Mucosa of rectum (tissue), 2 donors: Measurements from ENCODE around the gene XG.
"Not testable (repeated sequence)": the region's sequence is repeated elsewhere in the genome, so short reads cannot be mapped to it uniquely, and the experiment has no call there.

Experiments
- H3K27ac ChIP-seq, 2 donors: one replicate each; pipeline ENCODE4 v1.7.0; 2013; ENCODE audit warnings: inconsistent platforms in 2 of 2, low read depth in 2 of 2, low read length in 2 of 2
- H3K27me3 ChIP-seq, 2 donors: one replicate each; pipeline ENCODE4 v1.7.0; 2013; ENCODE audit warnings: low read length in 2 of 2; ENCODE audit not compliant: control insufficient read depth in 2 of 2, insufficient read depth in 2 of 2
- H3K36me3 ChIP-seq, 2 donors: one replicate each; pipeline ENCODE4 v1.7.0; 2013; ENCODE audit warnings: low read length in 2 of 2; ENCODE audit not compliant: control insufficient read depth in 2 of 2, insufficient read depth in 2 of 2
- H3K4me1 ChIP-seq, 2 donors: one replicate each; pipeline ENCODE4 v1.7.0; 2013; ENCODE audit warnings: low read length in 2 of 2, mild to moderate bottlenecking in 1 of 2; ENCODE audit not compliant: control insufficient read depth in 2 of 2, insufficient read depth in 2 of 2
- H3K4me3 ChIP-seq, 2 donors: one replicate each; pipeline ENCODE4 v1.7.0; 2013; ENCODE audit warnings: low read length in 2 of 2
- H3K9ac ChIP-seq, 2 donors: one replicate each; pipeline ENCODE4 v1.7.0; 2013; ENCODE audit warnings: low read length in 2 of 2, low read depth in 1 of 2, mild to moderate bottlenecking in 1 of 2
- H3K9me3 ChIP-seq, 2 donors: one replicate each; pipeline ENCODE4 v1.7.0; 2013; ENCODE audit warnings: low read length in 2 of 2; ENCODE audit not compliant: control insufficient read depth in 2 of 2
- donor health status: healthy.
- donor health status: Normal muscosa, but diverticular disease.

XG gene

DNA sequence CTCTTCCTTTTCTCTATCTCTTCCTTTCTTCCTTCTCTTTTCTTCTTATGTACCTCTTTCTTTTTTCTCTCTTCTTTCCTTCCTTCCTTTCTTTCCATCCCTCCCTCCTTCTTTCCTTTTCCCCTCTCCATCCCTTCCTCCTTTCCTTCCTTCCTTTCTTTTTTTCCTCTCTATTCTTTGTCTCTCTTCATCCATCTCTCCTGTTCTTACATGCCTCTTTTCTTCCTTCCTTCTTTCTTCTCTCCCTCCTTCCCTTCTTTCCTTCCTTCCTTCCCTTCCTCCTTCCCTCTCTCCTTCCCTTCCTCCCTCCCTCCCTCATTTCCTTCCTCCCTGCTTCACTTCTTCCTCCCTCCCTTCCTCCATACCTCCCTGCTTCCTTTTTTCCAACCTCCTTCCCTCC lies 19.2 kb upstream of the XG start:
- H3K4me3 ChIP-seq, result no peak overlapping the region
- peaks cover 25 to 30% of the 10 kb centered on the region in 2 donors for H3K36me3 ChIP-seq
- H3K27ac ChIP-seq, result no peak overlapping the region
- no peaks in the 10 kb centered on the region for H3K4me1 ChIP-seq
- no peaks in the 10 kb centered on the region for H3K27me3 ChIP-seq
- H3K9ac ChIP-seq, result no peak overlapping the region
- no peaks in the 10 kb centered on the region for H3K9me3 ChIP-seq

DNA sequence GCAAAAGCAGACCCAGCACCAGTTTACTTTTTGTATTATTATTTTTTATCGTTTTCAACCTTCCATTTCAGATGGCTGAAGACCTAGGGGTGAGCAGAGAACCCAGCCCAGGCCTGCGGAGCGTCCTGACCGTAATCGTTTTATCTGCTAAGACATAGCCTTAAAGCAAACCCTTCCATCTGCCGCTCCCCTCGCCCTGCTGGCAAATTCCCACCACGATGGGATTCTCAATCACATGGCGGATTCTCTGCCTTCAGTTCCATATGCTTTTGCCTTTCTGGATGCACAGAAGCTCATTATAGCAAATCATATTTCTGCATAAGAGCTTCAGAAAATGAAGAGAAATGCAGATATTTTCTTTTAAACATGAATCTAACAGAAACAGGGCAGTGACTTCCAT lies 18.6 kb upstream of the XG start:
- Histone ChIP-seq H3K4me1 (no peaks in the 10 kb centered on the region), H3K27me3 (no peaks in the 10 kb centered on the region), H3K4me3 (no peak overlapping the region), H3K9ac (no peak overlapping the region), H3K9me3 (no peaks in the 10 kb centered on the region), H3K27ac (no peak overlapping the region), H3K36me3 (peaks cover 29 to 32% of the 10 kb centered on the region in 2 donors)

DNA sequence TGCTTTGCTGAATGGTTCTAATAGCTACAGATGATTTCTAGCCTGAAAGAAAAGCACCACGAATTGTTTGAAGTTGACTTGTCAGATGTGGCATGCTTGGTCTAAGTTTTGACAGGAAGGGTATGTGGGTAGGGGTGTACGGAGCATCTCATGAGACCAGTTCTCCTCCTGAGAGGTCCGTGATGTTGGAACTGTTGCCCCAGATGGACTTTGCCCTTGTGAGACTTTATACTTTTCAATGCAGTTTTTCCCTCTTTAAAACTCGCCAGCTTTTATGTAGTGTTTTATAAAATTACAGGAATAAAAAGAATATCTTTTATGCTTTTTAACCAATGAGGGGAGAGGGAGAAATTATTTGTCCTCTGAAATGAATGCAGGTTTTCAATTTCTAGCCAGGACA lies 16.6 kb upstream of the XG start:
- H3K27ac ChIP-seq, result no peak overlapping the region
- H3K4me3 ChIP-seq, result no peak overlapping the region
- no peaks in the 10 kb centered on the region for H3K9me3 ChIP-seq
- no peaks in the 10 kb centered on the region for H3K4me1 ChIP-seq
- peaks cover 20 to 29% of the 10 kb centered on the region in 2 donors for H3K36me3 ChIP-seq
- H3K27me3 ChIP-seq, result no peaks in the 10 kb centered on the region
- no peak overlapping the region for H3K9ac ChIP-seq

DNA sequence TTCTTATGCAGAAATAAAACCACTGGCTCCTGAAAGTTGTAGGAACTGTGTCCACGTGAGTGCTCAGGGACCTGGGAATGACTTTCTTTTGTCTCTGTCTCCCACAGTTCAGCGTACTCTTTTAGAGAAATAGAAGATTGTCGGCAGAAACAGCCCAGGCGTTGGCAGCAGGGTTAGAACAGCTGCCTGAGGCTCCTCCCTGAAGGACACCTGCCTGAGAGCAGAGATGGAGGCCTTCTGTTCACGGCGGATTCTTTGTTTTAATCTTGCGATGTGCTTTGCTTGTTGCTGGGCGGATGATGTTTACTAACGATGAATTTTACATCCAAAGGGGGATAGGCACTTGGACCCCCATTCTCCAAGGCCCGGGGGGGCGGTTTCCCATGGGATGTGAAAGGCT lies 11.2 kb upstream of the XG start:
- H3K9me3 ChIP-seq, result no peaks in the 10 kb centered on the region
- H3K36me3 ChIP-seq, result peaks cover 11 to 25% of the 10 kb centered on the region in 2 donors
- H3K4me3 ChIP-seq, result no peak overlapping the region
- no peak overlapping the region for H3K27ac ChIP-seq
- H3K27me3 ChIP-seq, result no peaks in the 10 kb centered on the region
- no peaks in the 10 kb centered on the region for H3K4me1 ChIP-seq
- H3K9ac ChIP-seq, result no peak overlapping the region

DNA sequence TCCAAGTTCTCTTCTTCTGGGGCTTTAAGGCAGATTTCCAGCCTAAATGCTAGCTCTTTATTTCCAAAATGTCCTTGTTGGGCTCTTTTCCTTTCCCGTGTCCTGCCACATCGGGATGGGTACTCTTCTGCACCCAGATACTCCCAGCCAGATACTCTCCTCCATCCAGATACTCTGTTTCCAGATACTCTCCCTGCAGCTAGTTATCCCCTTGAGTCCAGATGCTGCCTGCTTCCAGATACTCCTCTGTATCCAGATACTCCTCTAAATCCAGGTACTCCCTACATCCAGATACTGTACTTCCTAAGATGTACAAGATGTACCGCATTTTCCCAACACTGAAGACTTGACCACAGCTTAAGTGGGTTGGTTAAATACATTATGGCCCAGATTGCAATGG lies 10.5 kb upstream of the XG start:
- H3K27ac ChIP-seq, result no peak overlapping the region
- peaks cover 11 to 25% of the 10 kb centered on the region in 2 donors for H3K36me3 ChIP-seq
- no peak overlapping the region for H3K9ac ChIP-seq
- no peaks in the 10 kb centered on the region for H3K9me3 ChIP-seq
- no peak overlapping the region for H3K4me3 ChIP-seq
- peaks cover 0 to 2% of the 10 kb centered on the region in 2 donors for H3K4me1 ChIP-seq
- H3K27me3 ChIP-seq, result no peaks in the 10 kb centered on the region

DNA sequence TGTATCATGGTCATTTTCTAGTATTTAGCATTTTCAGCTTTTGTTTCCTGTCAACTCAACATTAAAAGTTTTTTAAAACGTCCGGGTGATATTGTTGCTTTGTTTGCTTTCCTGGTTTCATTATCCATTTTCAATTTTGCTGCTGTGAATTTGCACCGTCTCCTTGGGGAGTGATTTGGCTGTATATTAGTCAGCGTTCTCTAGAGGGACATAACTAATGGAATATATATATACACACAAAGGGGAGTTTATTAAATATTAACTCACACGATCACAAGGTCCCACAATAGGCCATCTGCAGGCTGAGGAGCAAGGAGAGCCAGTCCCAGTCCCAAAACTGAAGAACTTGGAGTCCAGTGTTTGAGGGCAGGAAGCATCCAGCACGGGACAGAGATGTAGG lies 5.6 kb upstream of the XG start:
- not testable (repeated sequence) for H3K27ac ChIP-seq, H3K9me3 ChIP-seq, H3K4me3 ChIP-seq, H3K9ac ChIP-seq, H3K4me1 ChIP-seq, H3K36me3 ChIP-seq, H3K27me3 ChIP-seq

DNA sequence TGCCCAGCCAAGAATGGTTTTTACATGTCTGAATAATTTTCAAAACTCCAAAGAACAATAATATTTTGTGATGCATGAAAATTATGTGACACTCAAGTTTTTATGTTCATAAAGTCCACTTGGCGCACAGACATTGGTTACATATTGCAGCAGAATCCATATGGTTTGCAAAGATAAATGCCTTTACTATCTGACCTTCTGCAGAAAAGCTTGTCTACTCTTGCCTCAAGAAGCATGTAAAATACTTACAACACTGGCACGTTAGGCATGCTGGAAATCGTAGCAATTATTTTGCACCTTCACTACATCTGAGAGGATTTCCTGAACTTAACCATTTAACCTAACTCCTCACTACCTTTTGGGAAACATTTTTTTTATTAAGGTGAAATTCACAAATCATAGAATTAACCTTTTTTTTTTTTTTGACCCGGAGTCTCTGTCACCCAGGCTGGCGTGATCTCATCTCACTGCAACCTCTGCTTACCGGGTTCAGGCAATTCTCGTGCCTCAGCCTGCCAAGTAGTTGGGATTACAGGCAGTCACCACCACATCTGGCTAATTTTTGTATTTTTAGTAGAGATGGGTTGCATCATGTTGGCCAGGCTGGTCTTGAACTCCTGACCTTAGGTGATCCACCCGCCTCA lies 3.5 kb upstream of the XG start:
- H3K27me3 ChIP-seq, result no peaks in the 10 kb centered on the region
- no peak overlapping the region for H3K4me3 ChIP-seq
- no peak overlapping the region for H3K9ac ChIP-seq
- H3K9me3 ChIP-seq, result no peaks in the 10 kb centered on the region
- peaks cover 0 to 2% of the 10 kb centered on the region in 2 donors for H3K4me1 ChIP-seq
- H3K27ac ChIP-seq, result no peak overlapping the region
- H3K36me3 ChIP-seq, result no peaks in the 10 kb centered on the region

DNA sequence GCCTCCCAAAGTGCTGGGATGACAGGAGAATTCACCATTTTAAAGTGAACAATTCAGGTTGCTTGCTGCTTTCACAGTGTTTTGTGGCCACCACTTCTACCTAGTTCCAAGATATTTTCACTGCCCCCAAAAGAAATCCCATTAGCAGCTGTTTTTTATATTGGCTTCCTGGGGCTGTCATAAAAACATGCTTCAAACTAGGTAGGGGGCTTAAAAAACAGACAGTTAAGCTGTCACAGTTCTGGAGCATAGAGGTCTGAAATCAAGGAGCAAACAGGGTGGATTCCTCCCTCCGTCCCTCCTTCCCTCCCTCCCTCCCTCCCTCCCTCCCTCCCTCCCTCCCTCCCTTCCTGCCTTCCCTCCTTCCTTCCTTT lies 3.0 kb upstream of the XG start:
- no peak overlapping the region for H3K9ac ChIP-seq
- H3K9me3 ChIP-seq, result no peaks in the 10 kb centered on the region
- no peak overlapping the region for H3K4me3 ChIP-seq
- no peak overlapping the region for H3K27ac ChIP-seq
- H3K36me3 ChIP-seq, result no peaks in the 10 kb centered on the region
- no peaks in the 10 kb centered on the region for H3K27me3 ChIP-seq
- peaks cover 0 to 2% of the 10 kb centered on the region in 2 donors for H3K4me1 ChIP-seq

DNA sequence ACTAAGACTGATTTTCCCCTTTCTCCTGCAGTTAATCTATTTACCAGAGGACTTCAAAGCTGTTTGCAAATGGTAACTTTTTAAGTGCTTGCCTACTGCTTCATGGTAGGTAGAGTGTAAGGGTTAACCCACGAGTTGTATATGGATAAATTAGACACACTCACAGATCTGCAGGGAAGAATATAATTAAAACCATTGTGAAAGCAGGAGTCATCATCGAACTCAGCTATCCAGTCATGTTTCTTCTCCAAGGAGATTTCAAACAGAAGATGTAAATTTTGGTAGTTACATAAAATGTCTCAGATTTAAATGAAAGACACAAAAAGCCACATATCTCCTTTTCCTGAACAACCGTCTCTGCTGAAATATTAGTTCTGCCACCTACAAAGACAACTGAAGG lies 549 bp upstream of the XG start:
- Histone ChIP-seq H3K36me3 (no peaks in the 10 kb centered on the region), H3K27ac (no peak overlapping the region), H3K4me3 (no peak overlapping the region), H3K9me3 (no peaks in the 10 kb centered on the region), H3K9ac (no peak overlapping the region), H3K4me1 (no peaks in the 10 kb centered on the region), H3K27me3 (no peaks in the 10 kb centered on the region)

DNA sequence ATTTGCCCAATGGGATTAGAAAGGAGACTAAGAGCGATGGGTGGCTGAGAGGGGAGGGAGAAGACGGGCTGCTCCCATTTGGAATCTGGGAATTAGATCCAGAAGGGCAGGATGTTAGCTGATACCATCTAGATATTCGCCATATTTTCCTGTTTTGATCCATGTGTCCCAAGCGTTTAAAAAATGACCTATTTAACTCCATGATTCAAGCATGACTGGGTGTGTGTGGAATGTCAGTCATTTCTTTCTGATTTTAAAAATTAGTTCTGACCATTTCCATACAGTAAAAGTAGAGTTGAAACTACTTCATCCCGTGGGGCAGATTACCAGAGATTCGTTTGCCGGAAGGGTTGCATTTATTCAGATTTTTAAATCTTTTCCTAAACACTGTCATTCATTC lies 601 bp downstream of the XG start:
- not testable (repeated sequence) for H3K36me3 ChIP-seq, H3K9ac ChIP-seq, H3K9me3 ChIP-seq, H3K27ac ChIP-seq, H3K4me1 ChIP-seq, H3K27me3 ChIP-seq, H3K4me3 ChIP-seq

DNA sequence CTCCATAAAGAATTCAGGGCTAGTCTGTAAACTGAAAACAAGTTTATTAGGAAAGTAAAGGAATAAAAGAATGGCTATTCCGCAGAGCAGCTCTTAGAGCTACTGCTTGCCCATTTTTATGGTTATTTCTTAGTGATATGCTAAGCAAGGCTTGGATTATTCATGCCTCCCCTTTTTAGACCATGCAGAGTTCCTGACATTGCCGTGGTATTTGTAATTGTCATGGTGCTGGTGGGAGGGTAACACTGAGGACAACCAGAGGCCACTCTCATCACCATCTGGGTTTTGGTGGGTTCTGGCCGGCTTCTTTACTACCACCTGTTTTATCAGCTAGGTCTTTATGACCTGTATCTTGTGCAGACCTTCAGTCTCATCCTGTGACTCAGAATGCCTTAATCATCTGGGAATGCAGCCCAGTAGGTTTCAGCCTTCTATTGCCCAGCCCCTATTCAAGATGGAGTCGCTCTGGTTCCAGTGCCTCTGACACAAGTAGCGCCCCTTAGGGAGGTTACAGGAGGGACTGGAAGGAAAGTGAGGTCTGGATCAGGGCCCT lies 3.4 kb downstream of the XG start:
- H3K4me1 ChIP-seq, H3K9me3 ChIP-seq, H3K4me3 ChIP-seq, H3K36me3 ChIP-seq, H3K27ac ChIP-seq, H3K27me3 ChIP-seq, H3K9ac ChIP-seq: not testable (repeated sequence)
